Measurements from ENCODE around the gene FAM114A2.

FAM114A2 gene

GRCh38 chr5:154065971-154066370 is 27.3 kb upstream of the FAM114A2 start:
- no peak overlapping the region for H2AFZ ChIP-seq (ENCODE audit: low read depth)
- no peak overlapping the region for H3K27ac ChIP-seq
- H3K9ac ChIP-seq: no peak overlapping the region
- H3K4me3 ChIP-seq (IDR thresholded peaks at IDR 0.05; ENCODE audit: insufficient read depth, low read depth, low read length): no peak overlapping the region
- H4K20me1 ChIP-seq (ENCODE audit: insufficient read depth): no peaks in the 10 kb centered on the region
- peaks cover 5% of the 10 kb centered on the region for H3K4me1 ChIP-seq (ENCODE audit: low read depth, poor library complexity, severe bottlenecking)
- H3K4me2 ChIP-seq: no peak overlapping the region
- H3K27me3 ChIP-seq (ENCODE audit: insufficient read depth, low read depth): no peaks in the 10 kb centered on the region
- TF ChIP-seq CTCF (conservative IDR thresholded peaks at IDR 0.05; ENCODE audit: low read depth, low read length): no peak
- no peaks in the 10 kb centered on the region for H3K36me3 ChIP-seq (ENCODE audit: insufficient read depth)
- H3K79me2 ChIP-seq (ENCODE audit: insufficient read depth, low read depth): no peaks in the 10 kb centered on the region

GRCh38 chr5:154063372-154063771 is 24.7 kb upstream of the FAM114A2 start:
- Histone ChIP-seq H3K27me3 (ENCODE audit: insufficient read depth, low read depth) (no peaks in the 10 kb centered on the region), H3K4me1 (ENCODE audit: low read depth, poor library complexity, severe bottlenecking) (peaks cover 30% of the 10 kb centered on the region), H3K36me3 (ENCODE audit: insufficient read depth) (no peaks in the 10 kb centered on the region), H3K4me3 (IDR thresholded peaks at IDR 0.05; ENCODE audit: insufficient read depth, low read depth, low read length) (no peak overlapping the region), H3K27ac (no peak overlapping the region), H3K79me2 (ENCODE audit: insufficient read depth, low read depth) (no peaks in the 10 kb centered on the region), H3K4me2 (no peak overlapping the region), H2AFZ (ENCODE audit: low read depth) (no peak overlapping the region), H4K20me1 (ENCODE audit: insufficient read depth) (no peaks in the 10 kb centered on the region), H3K9ac (no peak overlapping the region)
- no peak for TF ChIP-seq CTCF (conservative IDR thresholded peaks at IDR 0.05; ENCODE audit: low read depth, low read length)

- no peak overlapping the region for H3K9ac ChIP-seq
- H3K27me3 ChIP-seq (ENCODE audit: insufficient read depth, low read depth): no peaks in the 10 kb centered on the region
- H3K4me3 ChIP-seq (IDR thresholded peaks at IDR 0.05; ENCODE audit: insufficient read depth, low read depth, low read length): no peak overlapping the region
- no peaks in the 10 kb centered on the region for H3K36me3 ChIP-seq (ENCODE audit: insufficient read depth)
- H3K4me2 ChIP-seq: peak overlapping the region; percentile 93; the same call in 1 of the 2 replicates
- H2AFZ ChIP-seq (ENCODE audit: low read depth): no peak overlapping the region
- H3K79me2 ChIP-seq (ENCODE audit: insufficient read depth, low read depth): no peaks in the 10 kb centered on the region
- H3K27ac ChIP-seq: no peak overlapping the region
- no peak for TF ChIP-seq CTCF (conservative IDR thresholded peaks at IDR 0.05; ENCODE audit: low read depth, low read length)
- H4K20me1 ChIP-seq (ENCODE audit: insufficient read depth): no peaks in the 10 kb centered on the region
- peaks cover 49% of the 10 kb centered on the region for H3K4me1 ChIP-seq (ENCODE audit: low read depth, poor library complexity, severe bottlenecking)
Measured at GRCh38 chr5:154060606-154061005, 21.9 kb upstream of the FAM114A2 start.

GRCh38 chr5:154059583-154059982 is 20.9 kb upstream of the FAM114A2 start:
- H3K79me2 ChIP-seq (ENCODE audit: insufficient read depth, low read depth): no peaks in the 10 kb centered on the region
- TF ChIP-seq CTCF (conservative IDR thresholded peaks at IDR 0.05; ENCODE audit: low read depth, low read length): no peak
- no peaks in the 10 kb centered on the region for H3K27me3 ChIP-seq (ENCODE audit: insufficient read depth, low read depth)
- peaks cover 49% of the 10 kb centered on the region for H3K4me1 ChIP-seq (ENCODE audit: low read depth, poor library complexity, severe bottlenecking)
- no peaks in the 10 kb centered on the region for H4K20me1 ChIP-seq (ENCODE audit: insufficient read depth)
- peak overlapping the region; percentile 12; the same call in 1 of the 2 replicates for H2AFZ ChIP-seq (ENCODE audit: low read depth)
- peak overlapping the region; percentile 93; the same call in 1 of the 2 replicates for H3K4me2 ChIP-seq
- H3K27ac ChIP-seq: peak overlapping the region; percentile 88
- no peak overlapping the region for H3K4me3 ChIP-seq (IDR thresholded peaks at IDR 0.05; ENCODE audit: insufficient read depth, low read depth, low read length)
- H3K36me3 ChIP-seq (ENCODE audit: insufficient read depth): no peaks in the 10 kb centered on the region
- peak overlapping the region; percentile 41; the same call in 1 of the 2 replicates for H3K9ac ChIP-seq
